PFSK-1 (cell line): ENCODE data around the gene FAM228A.

Experiments used
- FOXP2 ChIP-seq: optimal IDR thresholded peaks from 2 replicates; pipeline ENCODE3; 2011; ENCODE audit warnings: borderline replicate concordance, control low read depth, inconsistent platforms; ENCODE audit not compliant: insufficient read depth; ENCODE audit errors: extremely low read length, extremely low read depth
- POLR2AphosphoS5 ChIP-seq: IDR thresholded peaks from 2 replicates; pipeline ENCODE4 v1.6.1; 2012; ENCODE audit warnings: low read depth, mild to moderate bottlenecking, control low read depth, low read length, moderate library complexity
- REST ChIP-seq, 2 experiments: IDR thresholded peaks; 2 replicates each; pipeline versions ENCODE4 v1.6.1 to v1.8.0; 2011 to 2012; ENCODE audit warnings: low read depth in 2 of 2, low read length in 2 of 2, control low read depth in 1 of 2, inconsistent platforms in 1 of 2, mild to moderate bottlenecking in 1 of 2, moderate library complexity in 1 of 2; ENCODE audit not compliant: insufficient read depth in 1 of 2
- SIN3A ChIP-seq: IDR thresholded peaks from 2 replicates; pipeline ENCODE4 v1.6.1; 2012; ENCODE audit warnings: mild to moderate bottlenecking, low read length, moderate library complexity, borderline replicate concordance; ENCODE audit not compliant: insufficient read depth
- TAF1 ChIP-seq: IDR thresholded peaks from 2 replicates; pipeline ENCODE4 v1.6.1; 2012; ENCODE audit warnings: low read length, control low read depth, borderline replicate concordance; ENCODE audit not compliant: insufficient read depth

FAM228A gene

DNA sequence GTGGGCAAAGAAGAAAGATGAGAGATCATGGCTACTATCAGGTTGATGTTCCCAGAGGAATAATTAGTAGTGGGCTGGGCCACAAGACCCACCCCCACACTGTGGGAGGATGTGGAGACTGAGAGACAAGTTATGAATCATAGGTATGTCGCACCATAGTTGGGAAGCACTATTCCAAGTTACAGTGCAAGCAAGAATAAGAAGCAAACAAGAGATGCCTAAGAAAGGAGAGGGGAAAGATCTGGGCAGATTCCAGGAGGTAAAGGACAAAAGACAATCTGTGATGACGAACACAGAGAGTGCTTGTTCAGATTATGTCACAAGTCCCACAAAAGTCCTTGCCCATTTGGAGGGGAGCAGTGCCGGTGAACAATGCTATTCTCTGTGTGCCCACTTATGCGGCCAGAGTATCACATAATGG is 56.6 kb downstream of the FAM228A start:
- TF ChIP-seq REST (IDR thresholded peaks at IDR 0.05; ENCODE audit: insufficient read depth in 1 of 2, low read depth in 2 of 2, low read length in 2 of 2) (no peak), POLR2AphosphoS5 (no peak), SIN3A (no peak), FOXP2 (no peak), TAF1 (no peak)

DNA sequence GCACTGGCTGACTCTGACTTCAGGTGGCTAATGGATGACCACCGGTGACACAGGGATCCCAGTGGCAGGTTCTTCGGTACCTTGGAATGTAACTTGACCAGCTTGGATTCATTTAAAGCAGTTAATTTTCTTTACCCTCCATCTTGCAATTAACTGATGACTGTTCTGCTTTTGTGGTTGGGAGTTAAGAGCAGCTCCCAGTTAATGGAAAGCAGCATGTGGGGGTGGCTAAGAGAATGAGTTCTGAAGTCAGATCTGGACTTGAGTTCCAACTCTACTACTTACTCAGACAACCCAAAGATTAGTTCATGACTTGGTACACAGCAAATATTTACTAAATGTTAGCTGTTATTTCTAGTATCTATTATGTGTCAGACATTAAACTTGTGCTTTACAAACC is 58.5 kb downstream of the FAM228A start:
- no peak for TF ChIP-seq TAF1
- no peak for TF ChIP-seq FOXP2
- no peak for TF ChIP-seq SIN3A
- TF ChIP-seq REST (IDR thresholded peaks at IDR 0.05; ENCODE audit: insufficient read depth in 1 of 2, low read depth in 2 of 2, low read length in 2 of 2) = no peak
- TF ChIP-seq POLR2AphosphoS5 = no peak

DNA sequence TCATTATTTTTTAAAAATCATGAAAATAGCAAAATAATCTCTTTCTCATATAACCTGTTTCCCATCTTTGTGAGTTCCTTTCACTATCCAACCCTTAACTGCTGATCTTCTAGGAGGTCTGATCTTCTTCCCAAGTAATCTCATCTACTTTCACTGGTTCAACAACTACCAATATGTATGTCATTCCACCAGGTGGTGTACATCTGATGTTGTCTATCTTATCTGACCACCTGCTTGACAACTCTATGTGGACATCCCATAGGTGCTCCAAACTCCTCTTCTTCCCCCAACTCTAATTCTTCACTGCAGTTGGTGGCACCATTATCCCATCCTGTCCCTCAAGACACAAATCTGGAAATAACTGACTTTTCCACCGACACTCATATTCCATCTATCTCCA is 62.5 kb downstream of the FAM228A start:
- TF ChIP-seq TAF1 (no peak), POLR2AphosphoS5 (no peak), FOXP2 (no peak), REST (IDR thresholded peaks at IDR 0.05; ENCODE audit: insufficient read depth in 1 of 2, low read depth in 2 of 2, low read length in 2 of 2) (no peak), SIN3A (no peak)

- TF ChIP-seq SIN3A = no peak
- no peak for TF ChIP-seq TAF1
These were observed 63.3 kb downstream of the FAM228A start for GRCh38 chr2:24238158-24238557.

DNA sequence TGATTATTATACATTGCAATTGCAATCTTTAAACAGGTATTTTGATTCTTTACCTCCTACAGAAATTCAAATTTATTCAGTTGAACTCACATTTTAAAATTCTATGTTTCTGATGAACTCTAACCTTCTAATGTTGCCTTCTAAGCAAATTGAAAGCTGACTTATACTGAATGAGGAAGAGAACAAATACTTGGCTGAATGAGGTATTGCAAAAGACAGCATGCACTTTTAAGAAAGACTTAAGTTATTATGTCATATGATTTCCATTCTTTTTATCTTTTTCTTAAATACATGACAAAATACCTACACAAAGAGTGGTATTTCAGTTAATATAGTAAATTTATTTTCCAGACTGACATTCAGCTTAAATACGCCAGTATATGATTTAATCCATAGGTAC is 64.7 kb downstream of the FAM228A start:
- TF ChIP-seq POLR2AphosphoS5 (no peak), TAF1 (no peak), REST (IDR thresholded peaks at IDR 0.05; ENCODE audit: insufficient read depth in 1 of 2, low read depth in 2 of 2, low read length in 2 of 2) (no peak), SIN3A (no peak), FOXP2 (no peak)
